ENCODE data around the gene KNTC1. TPM values are rescaled to one million over a fixed set of nuclear protein-coding genes. Genes with fewer than 3 reads are reported as not detected.

The KNTC1 gene
- total and polyA plus RNA-seq, 2 of the 13 experiments (the other 11 are each of a cell fraction or from before 2014, with no cell fraction given): 45.1 to 57.6 TPM

DNA sequence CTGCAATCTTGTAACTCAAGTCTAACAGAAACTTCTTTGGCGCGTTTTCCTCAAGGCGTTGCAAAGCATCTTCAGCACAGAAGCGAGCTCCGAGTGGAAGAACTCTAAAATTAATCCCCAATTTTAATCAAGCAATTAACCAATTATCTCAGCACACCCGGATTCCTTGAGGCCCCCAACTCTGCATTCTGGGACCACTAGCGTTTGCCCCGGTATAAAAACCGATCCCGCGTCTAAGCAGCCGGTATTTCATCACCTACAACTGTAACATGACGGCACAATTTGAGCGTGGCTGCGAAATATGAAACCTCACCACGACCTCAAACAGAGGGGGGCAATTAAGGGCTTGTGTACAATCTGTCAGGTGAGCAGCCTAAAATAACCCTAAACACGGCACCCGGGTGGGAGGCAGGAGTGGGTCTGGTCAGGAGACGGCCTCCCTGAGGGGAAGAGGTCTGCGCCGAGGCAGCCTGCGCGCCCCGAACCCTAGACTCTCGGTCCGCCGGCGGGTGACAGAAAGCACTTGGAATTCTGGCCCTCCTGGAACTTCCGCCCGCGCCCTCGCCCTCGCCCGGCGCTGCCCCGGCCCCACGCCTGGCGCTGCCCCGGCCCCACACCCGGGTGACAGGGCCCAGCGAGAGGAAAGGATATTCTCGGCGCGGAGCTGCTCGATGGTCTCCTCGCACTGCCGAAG, 26.9 kb upstream of the KNTC1 start (continued):
- TF ChIP-seq ZSCAN20 (CRISPR knock-in tag; IDR thresholded peaks at IDR 0.05; ENCODE audit: borderline replicate concordance): 0 out of 2 replicates have a peak, but pooled peaks have one; percentile 14
- no peak for TF ChIP-seq ZNF558 (CRISPR knock-in tag; IDR thresholded peaks at IDR 0.05; ENCODE audit: borderline replicate concordance)
- TF ChIP-seq GATAD1 (CRISPR knock-in tag; IDR thresholded peaks at IDR 0.05): no peak
- no peak for TF ChIP-seq ZNF44 (CRISPR knock-in tag; IDR thresholded peaks at IDR 0.05)
- peak; percentile 17; the same call in 1 of the 2 replicates for TF ChIP-seq SAP130 (CRISPR knock-in tag; IDR thresholded peaks at IDR 0.05; ENCODE audit: low read depth)
- TF ChIP-seq, protein P1, sequence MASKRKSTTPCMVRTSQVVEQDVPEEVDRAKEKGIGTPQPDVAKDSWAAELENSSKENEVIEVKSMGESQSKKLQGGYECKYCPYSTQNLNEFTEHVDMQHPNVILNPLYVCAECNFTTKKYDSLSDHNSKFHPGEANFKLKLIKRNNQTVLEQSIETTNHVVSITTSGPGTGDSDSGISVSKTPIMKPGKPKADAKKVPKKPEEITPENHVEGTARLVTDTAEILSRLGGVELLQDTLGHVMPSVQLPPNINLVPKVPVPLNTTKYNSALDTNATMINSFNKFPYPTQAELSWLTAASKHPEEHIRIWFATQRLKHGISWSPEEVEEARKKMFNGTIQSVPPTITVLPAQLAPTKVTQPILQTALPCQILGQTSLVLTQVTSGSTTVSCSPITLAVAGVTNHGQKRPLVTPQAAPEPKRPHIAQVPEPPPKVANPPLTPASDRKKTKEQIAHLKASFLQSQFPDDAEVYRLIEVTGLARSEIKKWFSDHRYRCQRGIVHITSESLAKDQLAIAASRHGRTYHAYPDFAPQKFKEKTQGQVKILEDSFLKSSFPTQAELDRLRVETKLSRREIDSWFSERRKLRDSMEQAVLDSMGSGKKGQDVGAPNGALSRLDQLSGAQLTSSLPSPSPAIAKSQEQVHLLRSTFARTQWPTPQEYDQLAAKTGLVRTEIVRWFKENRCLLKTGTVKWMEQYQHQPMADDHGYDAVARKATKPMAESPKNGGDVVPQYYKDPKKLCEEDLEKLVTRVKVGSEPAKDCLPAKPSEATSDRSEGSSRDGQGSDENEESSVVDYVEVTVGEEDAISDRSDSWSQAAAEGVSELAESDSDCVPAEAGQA (IDR thresholded peaks at IDR 0.05; ENCODE audit: low read depth): 0 out of 2 replicates have a peak, but pooled peaks have one; percentile 47
- TF ChIP-seq, protein P1 (CRISPR knock-in tag; IDR thresholded peaks at IDR 0.05; ENCODE audit: borderline replicate concordance): no peak
- TF ChIP-seq HINFP (CRISPR knock-in tag; IDR thresholded peaks at IDR 0.05; ENCODE audit: low read depth): peak; percentile 51
- TF ChIP-seq GLI4 (CRISPR knock-in tag; IDR thresholded peaks at IDR 0.05; ENCODE audit: borderline replicate concordance): no peak
- TF ChIP-seq POGK (CRISPR knock-in tag; conservative IDR thresholded peaks at IDR 0.05): peak; percentile 79; the same call in 1 of the 2 replicates
- TF ChIP-seq HOXD1 (CRISPR knock-in tag; IDR thresholded peaks at IDR 0.05): no peak
- TF ChIP-seq ZBTB21 (CRISPR knock-in tag; IDR thresholded peaks at IDR 0.05): peak; percentile 89
- TF ChIP-seq NFKBIZ (CRISPR knock-in tag; IDR thresholded peaks at IDR 0.05): no peak
- TF ChIP-seq YEATS2 (CRISPR knock-in tag; IDR thresholded peaks at IDR 0.05; ENCODE audit: borderline replicate concordance): no peak
- 0 out of 2 replicates have a peak, but pooled peaks have one; percentile 20 for TF ChIP-seq FOXK2 (IDR thresholded peaks at IDR 0.05)
- TF ChIP-seq CREB1 (IDR thresholded peaks at IDR 0.05): peak; percentile 54; the same call in 1 of the 2 replicates
- no peak for TF ChIP-seq CREB1 (CRISPR knock-in tag; IDR thresholded peaks at IDR 0.05)
- TF ChIP-seq PLSCR1 (CRISPR knock-in tag; IDR thresholded peaks at IDR 0.05; ENCODE audit: borderline replicate concordance): no peak
- TF ChIP-seq AGO2 (optimal IDR thresholded peaks at IDR 0.05; ENCODE audit: low read depth, low read length): no peak

All from HepG2 (cell line).